ENCODE measurements around the gene GAL3ST3.

GRCh38 chr11:66008468-66009101, 40.4 kb downstream of the GAL3ST3 start:
- TF ChIP-seq CTCF (IDR thresholded peaks at IDR 0.05) (no peak), POLR2A (IDR thresholded peaks at IDR 0.05) (no peak)
